ENCODE results near the gene NBAS.

DNA sequence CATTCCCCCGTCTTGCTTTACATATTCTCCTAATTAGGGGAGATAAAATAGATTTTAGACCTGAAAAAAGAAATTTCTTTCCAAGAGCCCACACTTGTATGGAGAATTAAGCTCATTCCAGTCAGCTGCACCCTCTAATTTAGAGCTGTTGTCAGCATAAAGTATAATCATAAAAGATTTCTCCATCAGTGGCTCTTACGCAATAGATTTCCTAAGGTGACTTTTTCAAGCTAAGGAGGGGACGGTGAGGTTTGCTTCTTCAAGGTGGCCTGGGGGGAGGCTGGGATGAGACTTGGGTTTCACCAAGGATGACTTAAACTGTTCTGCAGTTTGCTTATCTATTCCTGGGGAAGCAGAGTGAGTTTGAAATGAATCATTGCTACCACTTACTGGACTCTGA, 426.2 kb downstream of the NBAS start:
- TF ChIP-seq, protein P1, sequence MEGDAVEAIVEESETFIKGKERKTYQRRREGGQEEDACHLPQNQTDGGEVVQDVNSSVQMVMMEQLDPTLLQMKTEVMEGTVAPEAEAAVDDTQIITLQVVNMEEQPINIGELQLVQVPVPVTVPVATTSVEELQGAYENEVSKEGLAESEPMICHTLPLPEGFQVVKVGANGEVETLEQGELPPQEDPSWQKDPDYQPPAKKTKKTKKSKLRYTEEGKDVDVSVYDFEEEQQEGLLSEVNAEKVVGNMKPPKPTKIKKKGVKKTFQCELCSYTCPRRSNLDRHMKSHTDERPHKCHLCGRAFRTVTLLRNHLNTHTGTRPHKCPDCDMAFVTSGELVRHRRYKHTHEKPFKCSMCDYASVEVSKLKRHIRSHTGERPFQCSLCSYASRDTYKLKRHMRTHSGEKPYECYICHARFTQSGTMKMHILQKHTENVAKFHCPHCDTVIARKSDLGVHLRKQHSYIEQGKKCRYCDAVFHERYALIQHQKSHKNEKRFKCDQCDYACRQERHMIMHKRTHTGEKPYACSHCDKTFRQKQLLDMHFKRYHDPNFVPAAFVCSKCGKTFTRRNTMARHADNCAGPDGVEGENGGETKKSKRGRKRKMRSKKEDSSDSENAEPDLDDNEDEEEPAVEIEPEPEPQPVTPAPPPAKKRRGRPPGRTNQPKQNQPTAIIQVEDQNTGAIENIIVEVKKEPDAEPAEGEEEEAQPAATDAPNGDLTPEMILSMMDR (IDR thresholded peaks at IDR 0.05; ENCODE audit: extremely low read depth in 1 of 2, insufficient read depth in 1 of 2, low read depth in 1 of 2, low read length in 2 of 2), result no peak
- TF ChIP-seq EZH2 (IDR thresholded peaks at IDR 0.05; ENCODE audit: borderline replicate concordance, low read depth, low read length, severe bottlenecking), result no peak
- TF ChIP-seq MYC (IDR thresholded peaks at IDR 0.05; ENCODE audit: low read depth, low read length), result no peak
- TF ChIP-seq POLR2AphosphoS5 (IDR thresholded peaks at IDR 0.05; ENCODE audit: insufficient read depth, low read depth, low read length), result no peak
- TF ChIP-seq, protein P2, sequence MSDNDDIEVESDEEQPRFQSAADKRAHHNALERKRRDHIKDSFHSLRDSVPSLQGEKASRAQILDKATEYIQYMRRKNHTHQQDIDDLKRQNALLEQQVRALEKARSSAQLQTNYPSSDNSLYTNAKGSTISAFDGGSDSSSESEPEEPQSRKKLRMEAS (IDR thresholded peaks at IDR 0.05; ENCODE audit: insufficient read depth, insufficient read length), result no peak
- TF ChIP-seq POLR2A (IDR thresholded peaks at IDR 0.05; ENCODE audit: low read depth, low read length), result no peak

Measured in endothelial cell of umbilical vein (primary cell).